ENCODE results near the gene NEUROD1.
"Not testable (repeated sequence)": the region's sequence is repeated elsewhere in the genome, so short reads cannot be mapped to it uniquely, and the experiment has no call there.

Gene NEUROD1

GRCh38 chr2:181680055-181680936 lies at the start of gene NEUROD1:
TSS of gene NEUROD1 (minus strand) at chr2:181680517. CDS start at chr2:181678860, 1,657 bp downstream.
- no peak for DNase-seq (ENCODE audit: low read depth)

- DNase-seq (ENCODE audit: low read depth), result no peak
Measured at GRCh38 chr2:181725476-181725875, 45.2 kb upstream of the NEUROD1 start.

DNA sequence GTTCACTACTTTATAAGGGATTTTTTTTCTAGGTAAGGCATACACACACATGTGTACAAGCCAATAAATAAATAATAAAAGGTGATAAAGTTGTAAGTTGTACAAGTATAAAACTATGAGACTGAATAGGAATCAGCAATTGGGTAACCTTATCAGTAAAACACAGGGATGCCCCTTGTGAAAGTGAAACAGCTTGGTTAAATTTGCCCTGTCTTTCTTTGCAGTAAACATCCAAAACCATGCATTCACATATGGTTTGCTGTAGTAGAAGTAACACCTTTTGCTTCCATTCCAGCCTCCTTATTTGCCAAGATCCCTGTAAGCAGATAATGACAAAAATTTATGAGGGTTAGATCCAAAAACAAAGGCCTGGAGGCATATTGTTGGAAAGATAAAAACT lies 44.3 kb upstream of the NEUROD1 start:
- no peak for DNase-seq (ENCODE audit: low read depth)

DNA sequence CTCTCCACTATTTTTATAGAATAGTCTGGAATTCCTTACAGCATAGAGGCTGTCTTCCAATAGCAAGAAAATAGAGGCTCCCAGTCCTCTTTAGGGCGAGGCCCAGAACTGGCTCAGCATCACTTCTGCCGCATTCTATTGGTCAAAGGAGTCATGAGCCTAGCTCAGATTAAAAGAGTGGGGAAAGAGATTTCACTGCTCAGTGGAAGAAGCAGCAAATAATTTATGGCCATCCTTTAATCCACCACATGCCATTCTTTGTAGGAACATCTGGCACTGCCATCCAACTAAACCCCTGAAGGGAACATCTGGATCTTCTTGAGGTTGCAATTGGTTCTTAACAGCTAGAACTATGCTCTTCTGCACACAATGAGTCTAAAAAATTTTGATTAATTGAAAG lies 43.4 kb upstream of the NEUROD1 start:
- no peak for DNase-seq (ENCODE audit: low read depth)

DNA sequence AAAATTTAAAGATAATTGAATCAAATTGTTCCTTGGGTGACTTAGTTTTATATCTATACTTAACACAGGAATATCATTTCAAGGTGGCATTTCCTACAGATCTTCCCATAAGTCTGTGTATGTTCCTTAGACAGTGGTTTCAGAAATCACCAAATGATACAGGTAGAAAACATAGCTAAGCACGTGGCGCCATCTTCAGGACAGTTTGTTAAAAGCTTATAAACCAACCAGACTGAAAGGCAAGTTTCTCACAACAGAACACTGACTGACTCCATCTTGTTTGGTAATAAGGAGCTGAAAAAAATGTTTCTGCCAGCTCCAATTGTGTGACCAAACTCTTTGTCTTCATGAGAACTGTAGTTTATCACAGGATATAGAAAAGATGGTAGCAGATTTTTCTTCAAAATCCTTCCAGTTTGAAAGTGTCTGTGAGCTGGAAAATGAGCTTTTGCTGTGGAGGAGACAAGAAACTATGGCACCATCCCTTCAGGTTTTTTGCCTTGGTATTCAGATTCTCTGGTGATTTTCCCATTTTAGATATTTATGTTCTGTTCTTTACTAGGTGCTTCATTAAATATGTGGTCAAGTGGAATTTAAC lies 34.8 kb upstream of the NEUROD1 start:
- DNase-seq (ENCODE audit: low read depth), result peak; percentile 63

DNA sequence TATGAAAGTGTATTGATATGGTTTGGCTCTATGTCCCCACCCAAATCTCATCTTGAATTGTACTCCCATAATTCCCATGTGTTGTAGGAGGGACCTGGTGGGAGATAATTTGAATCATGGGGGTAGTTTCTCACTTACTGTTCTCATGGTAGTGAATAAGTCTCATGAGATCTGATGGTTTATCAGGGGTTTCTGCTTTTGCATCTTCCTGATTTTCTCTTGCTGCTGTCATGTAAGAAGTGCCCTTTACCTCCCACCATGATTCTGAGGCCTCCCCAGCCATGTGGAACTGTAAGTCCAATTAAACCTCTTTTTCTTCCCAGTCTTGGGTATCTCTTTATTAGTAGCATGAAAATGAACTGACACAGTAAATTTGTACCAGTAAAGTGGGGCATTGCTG lies 30.7 kb upstream of the NEUROD1 start:
- not testable (repeated sequence) for DNase-seq (ENCODE audit: low read depth)

DNA sequence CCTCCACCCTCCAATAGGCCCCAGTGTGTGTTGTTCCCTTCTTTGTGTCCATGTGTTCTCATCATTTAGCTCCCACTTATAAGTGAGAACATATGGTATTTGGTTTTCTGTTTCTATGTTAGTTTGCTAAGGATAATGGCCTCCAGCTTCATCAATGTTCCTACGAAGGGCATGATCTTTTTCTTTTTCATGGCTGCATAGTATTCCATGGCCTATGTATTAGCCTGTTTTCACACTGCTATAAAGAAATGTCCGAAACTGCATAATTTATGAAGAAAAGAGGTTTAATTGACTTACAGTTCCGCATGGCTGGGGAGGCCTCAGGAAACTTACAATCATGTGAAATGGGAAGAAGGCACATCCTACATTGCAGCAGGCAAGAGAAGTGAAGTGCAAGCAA lies 22.2 kb upstream of the NEUROD1 start:
- not testable (repeated sequence) for DNase-seq (ENCODE audit: low read depth)

DNA sequence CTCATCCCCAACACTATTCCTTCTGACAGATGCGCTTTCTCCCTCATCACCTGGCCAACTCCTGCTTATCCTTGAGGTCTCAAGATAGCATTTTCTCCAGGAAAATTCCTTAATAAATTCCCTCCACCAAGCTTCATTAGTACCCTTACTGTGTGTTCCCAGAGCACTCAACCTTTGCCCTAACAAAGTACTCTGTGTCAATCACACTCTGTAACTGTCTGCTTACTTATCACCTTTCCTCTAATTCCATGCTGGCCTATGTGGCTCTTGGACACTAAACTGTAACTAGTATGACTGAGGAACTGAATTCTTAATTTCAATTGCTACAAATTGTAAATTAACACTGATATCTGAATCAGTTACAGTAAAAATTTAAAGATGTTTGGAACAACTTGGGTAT lies 17.9 kb upstream of the NEUROD1 start:
- DNase-seq (ENCODE audit: low read depth), result no peak

DNA sequence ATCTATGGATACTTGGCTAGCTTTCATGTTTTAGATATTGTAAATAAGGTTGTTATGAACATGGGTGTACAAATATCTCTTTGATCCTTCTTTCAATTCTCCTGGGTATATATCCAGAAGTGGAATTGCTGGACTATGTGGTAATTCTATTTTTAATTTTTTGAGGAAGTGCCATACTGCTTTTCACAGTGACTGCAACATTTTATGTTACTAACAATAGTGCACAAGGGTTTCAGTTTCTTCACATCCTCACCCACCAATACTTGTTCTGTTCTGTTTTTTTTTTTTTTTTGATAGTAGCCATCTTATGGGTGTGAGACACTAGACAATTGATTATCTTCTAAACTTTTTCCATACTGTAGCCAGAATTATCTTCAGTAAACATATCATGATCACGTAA lies 17.3 kb upstream of the NEUROD1 start:
- no peak for DNase-seq (ENCODE audit: low read depth)

DNA sequence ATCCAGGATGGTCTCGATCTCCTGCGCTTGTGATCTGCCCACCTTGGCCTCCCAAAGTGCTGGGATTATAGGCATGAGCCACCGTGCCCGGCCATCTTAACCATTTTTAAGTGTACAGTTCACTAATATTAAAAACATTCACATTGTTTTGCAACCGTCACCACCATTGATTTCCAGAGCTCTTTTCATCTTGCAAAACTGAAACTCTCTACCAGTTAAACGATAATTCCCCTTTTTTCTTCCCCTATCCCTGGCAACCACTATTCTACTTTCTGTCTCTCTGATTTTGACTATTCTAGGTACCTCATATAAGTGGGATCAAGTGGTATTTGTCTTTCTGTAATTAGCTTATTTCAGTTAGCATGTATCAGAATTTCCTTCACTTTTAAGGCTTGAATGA lies 16.8 kb upstream of the NEUROD1 start:
- no peak for DNase-seq (ENCODE audit: low read depth)

DNA sequence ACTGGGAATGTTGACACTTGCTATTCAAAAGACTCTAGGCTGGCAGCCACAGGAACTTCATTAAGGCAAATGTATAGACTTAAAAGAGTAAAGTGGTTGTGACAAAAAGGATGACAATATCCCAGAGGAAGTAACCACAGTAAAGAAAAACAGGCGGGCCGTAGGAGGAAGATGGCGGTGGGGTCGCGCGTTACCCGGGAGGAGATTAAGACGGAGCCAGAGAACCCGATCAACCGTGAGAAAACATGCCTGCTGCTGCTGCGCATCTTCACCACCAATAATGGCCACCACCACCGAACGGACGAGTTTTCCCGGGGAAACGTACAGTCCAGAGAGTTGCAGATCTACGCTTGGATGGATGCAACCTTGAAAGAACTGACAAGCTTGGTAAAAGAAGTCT lies 14.0 kb upstream of the NEUROD1 start:
- DNase-seq (ENCODE audit: low read depth), result no peak

GRCh38 chr2:181690860-181691259 lies 10.5 kb upstream of the NEUROD1 start:
- DNase-seq (ENCODE audit: low read depth), result no peak

- no peak for DNase-seq (ENCODE audit: low read depth)
Measured at GRCh38 chr2:181686576-181687185, 6.4 kb upstream of the NEUROD1 start.

- no peak for DNase-seq (ENCODE audit: low read depth)
Measured at GRCh38 chr2:181685150-181685688, 4.9 kb upstream of the NEUROD1 start.

- no peak for DNase-seq (ENCODE audit: low read depth)
Measured at GRCh38 chr2:181684454-181685149, 4.3 kb upstream of the NEUROD1 start.

GRCh38 chr2:181683518-181684453 lies 3.5 kb upstream of the NEUROD1 start:
- DNase-seq (ENCODE audit: low read depth), result no peak

- no peak for DNase-seq (ENCODE audit: low read depth)
Measured at GRCh38 chr2:181682795-181683517, 2.6 kb upstream of the NEUROD1 start.

DNA sequence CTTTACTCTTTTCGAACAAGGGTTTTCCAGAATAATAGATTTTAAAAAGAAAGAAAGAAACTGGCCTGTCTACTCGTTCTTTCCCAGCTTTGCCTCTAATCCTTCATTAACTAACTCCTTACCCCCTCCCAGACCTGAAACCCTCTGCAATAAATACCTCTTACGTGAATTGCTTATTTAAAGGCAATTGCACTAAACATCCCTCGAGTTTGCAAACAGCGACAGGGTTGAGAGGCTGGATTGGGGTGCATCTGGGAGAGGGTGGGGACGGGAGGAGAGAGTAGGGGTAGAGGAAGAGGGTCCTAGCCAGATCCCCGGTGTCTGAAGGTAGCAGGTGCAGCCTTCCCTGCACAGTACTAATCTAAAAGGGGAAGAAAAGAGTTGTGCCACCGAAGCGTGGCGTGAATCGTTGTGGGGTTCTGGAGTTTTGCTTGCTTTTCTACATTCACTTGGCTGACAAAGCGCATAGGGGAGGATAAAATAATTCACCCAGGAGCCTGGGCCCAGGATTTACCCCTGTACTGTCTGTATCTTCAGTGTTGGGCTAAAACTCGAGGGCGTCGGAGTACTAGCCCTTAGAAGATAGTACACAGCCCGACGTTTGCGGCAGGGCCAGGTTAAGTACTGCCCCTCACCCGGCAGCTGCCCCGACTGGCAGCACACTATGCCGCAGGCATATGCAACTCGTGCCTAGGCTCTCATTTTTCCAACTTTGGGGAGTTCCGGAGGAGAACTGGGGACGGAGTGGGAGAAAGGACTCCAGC lies 1.9 kb upstream of the NEUROD1 start:
- DNase-seq (ENCODE audit: low read depth), result no peak

- no peak for DNase-seq (ENCODE audit: low read depth)
Measured at GRCh38 chr2:181680937-181681811, 857 bp upstream of the NEUROD1 start.
